ENCODE measurements around the gene CALY. TPM values are rescaled to one million over a fixed set of nuclear protein-coding genes. Genes with fewer than 3 reads are reported as not detected.
"Not testable (repeated sequence)": the region's sequence is repeated elsewhere in the genome, so short reads cannot be mapped to it uniquely, and the experiment has no call there.

CALY gene
- total RNA-seq, 1 donor = 0.73 TPM

DNA sequence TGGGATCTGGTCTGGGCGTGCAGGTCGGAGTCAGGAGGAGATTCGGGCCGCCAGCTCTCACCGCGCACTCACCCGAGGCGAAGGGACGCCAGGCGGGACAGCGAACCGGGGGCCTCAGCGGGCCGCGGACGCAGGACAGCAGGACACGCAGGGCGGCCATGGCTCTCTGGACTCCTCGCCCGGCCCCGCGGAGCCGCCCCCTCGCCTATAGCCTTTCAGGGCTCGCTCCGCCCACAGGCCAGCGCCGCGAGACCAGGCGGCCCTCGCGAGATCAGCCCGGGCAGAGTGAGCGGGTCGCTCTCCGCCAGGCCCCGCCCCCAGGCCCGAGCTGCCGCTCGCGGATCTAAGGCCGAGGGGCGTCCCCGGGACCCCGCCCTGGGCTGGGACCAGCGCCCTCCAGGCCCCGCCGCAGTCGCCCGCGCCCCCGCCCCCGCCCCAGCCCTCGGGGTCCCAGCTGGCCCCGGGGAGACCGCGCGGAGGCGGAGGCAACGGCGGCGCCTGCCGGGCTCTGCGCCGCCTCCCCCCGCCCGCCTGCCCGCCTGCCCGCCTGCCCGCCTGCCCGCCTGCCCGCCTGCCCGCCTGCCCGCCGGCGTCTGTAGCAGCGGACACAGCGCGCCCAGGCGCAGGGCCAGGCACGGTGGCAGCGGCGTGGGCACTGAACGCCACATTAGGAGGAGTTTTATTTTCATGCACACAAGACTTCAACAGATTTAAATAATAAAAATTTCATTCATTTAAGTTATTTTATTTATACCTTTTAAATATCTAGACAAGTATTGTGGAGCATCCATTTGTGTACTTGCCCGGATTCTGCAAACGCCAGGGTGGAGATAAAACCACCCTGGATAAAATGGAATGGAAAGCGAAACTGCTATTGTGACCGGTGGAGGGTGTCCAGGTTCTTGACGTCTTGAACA is 36.7 kb upstream of the CALY start, which contains the start of gene ECHS1:
ECHS1 (minus strand) TSS at position 181 of the 917 bp plus-strand sequence; CDS start at position 160, 21 bp downstream.
- peaks cover 24% of the 10 kb centered on the region for H3K4me1 ChIP-seq (ENCODE audit: insufficient read depth, low read length)
- H3K27me3 ChIP-seq (ENCODE audit: insufficient read depth, low read length) = no peaks in the 10 kb centered on the region
- H3K9me3 ChIP-seq (ENCODE audit: low read depth, low read length) = no peaks in the 10 kb centered on the region
- peak within 1 kb of the TSS; percentile 51 for H3K4me3 ChIP-seq (ENCODE audit: low read length)

DNA sequence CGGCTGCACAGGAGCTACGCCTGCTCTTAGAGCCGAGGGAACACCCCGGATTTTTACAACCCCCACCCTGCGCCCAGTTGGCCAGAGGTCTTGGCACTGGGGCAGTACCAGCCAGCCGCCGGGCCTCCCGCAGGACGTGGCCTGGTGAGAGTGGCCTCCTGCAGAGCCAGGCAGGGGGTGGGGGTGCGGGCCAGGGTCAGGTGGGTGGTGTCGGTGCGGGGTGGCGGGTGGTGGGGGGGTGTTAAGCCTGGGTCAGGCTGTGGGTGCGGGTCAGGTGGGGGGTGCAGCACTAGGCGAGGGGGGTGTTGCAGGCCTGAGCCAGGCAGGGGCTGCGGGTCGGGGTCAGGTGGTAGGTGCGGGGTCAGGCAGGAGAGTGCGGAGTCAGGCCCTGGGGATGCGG is 35.8 kb upstream of the CALY start:
- no peaks in the 10 kb centered on the region for H3K27me3 ChIP-seq (ENCODE audit: insufficient read depth, low read length)
- H3K4me3 ChIP-seq (ENCODE audit: low read length) = no peak overlapping the region
- H3K9me3 ChIP-seq (ENCODE audit: low read depth, low read length) = no peaks in the 10 kb centered on the region
- H3K4me1 ChIP-seq (ENCODE audit: insufficient read depth, low read length) = peaks cover 15% of the 10 kb centered on the region

DNA sequence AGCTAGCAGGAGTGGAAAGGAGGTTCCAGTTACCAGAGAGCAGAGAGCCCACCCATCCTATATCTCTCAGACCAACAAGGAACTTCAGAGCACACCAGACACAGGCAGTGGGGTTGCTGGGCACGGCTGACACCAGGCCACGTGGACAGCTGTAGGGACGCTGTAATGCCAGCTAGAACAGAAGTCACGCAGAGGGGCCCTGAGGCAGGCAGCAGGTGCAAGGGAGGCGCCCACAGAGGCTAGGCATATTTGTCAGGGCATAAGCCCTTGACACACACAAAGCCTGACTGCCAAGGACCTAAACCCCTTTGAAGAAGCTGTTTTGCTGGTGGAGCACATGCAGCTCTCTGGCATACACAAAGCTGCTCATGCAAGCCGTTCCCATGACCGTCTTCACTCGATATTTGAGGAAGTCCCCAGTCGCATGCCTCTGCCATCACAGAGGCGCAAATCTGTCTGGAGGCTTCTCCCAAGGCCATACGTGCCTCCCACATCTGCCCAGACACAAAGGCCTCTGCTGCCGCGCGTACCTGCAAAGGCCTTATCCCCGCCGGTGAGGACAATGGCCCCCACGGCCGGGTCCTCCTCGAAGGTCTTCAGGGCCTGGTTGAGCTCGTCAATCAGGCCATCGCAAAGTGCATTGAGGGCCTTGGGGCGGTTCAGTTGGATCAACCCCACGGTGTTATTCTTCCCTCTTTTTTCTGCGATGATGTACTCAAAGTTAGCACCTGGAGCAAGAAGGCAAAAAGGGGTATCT is 33.5 kb upstream of the CALY start:
- H3K4me1 ChIP-seq (ENCODE audit: insufficient read depth, low read length) = peaks cover 15% of the 10 kb centered on the region
- no peaks in the 10 kb centered on the region for H3K27me3 ChIP-seq (ENCODE audit: insufficient read depth, low read length)
- H3K9me3 ChIP-seq (ENCODE audit: low read depth, low read length) = no peaks in the 10 kb centered on the region
- no peak overlapping the region for H3K4me3 ChIP-seq (ENCODE audit: low read length)

DNA sequence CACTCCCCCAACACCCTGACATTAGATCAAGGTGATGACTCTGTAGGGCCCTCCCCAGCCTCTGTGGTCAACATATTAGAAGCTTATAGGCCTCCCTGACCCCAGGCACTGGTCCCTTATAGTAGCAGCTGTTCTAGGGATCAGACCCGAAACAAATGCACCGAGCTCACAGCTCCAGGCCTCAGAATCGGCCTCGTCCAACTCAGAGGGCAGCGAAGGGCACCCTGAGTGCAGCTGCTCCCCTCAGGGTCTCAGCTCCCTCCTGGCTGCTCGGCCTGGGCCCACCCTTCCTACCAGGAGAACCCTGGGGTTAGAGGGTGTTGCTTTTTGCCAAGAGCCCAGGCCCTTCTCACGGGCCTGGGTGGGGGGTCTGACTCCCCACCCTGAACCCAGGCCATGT is 31.5 kb upstream of the CALY start:
- H3K4me1 ChIP-seq (ENCODE audit: insufficient read depth, low read length) = peaks cover 5% of the 10 kb centered on the region

DNA sequence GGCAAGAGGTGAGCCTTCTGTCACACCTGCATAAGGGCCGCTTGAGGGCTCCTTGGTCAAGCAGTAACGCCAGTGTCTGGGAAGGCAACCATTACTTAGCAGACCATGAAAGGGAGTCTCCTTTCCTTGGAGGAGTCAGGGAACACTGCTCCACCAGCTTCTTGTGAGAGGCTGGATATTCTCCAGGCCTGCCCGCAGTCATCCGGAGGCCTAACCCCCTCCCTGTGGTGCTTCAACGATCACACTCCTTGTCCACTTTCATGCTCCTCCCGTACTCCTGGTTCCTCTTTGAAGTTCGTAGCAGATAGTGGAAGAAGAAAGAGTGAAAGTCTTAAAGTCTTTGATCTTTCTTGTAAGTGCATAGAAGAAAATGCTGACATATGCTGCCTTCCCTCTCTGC is 30.8 kb upstream of the CALY start:
- not testable (repeated sequence) for H3K27me3 ChIP-seq (ENCODE audit: insufficient read depth, low read length); H3K4me1 ChIP-seq (ENCODE audit: insufficient read depth, low read length); H3K4me3 ChIP-seq (ENCODE audit: low read length); H3K9me3 ChIP-seq (ENCODE audit: low read depth, low read length)

More for the DNA sequence above, 31.5 kb upstream of the CALY start:
- Histone ChIP-seq H3K27me3 (ENCODE audit: insufficient read depth, low read length) (no peaks in the 10 kb centered on the region), H3K4me3 (ENCODE audit: low read length) (no peak overlapping the region), H3K9me3 (ENCODE audit: low read depth, low read length) (no peaks in the 10 kb centered on the region)

DNA sequence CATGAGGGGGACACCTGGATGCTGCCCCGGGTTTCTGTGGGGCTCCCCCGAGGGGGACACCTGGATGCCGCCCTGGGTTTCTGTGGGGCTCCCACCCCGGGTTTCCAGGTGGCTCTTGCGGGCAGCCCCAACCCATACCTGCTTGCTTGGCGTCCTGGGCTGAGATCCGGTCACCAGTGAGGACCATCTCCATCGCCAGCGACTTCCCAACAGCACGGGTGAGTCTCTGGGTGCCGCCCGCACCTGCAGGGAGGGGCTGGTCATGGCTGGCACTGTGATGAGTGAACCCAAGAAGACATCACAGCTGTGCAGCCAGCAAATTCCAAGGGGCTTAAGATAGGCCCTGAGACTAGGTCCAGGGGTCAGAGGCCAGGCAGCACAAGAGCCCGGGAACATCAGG is 30.1 kb upstream of the CALY start:
- no peaks in the 10 kb centered on the region for H3K27me3 ChIP-seq (ENCODE audit: insufficient read depth, low read length)
- no peaks in the 10 kb centered on the region for H3K4me1 ChIP-seq (ENCODE audit: insufficient read depth, low read length)
- H3K4me3 ChIP-seq (ENCODE audit: low read length) = no peak overlapping the region
- H3K9me3 ChIP-seq (ENCODE audit: low read depth, low read length) = no peaks in the 10 kb centered on the region

DNA sequence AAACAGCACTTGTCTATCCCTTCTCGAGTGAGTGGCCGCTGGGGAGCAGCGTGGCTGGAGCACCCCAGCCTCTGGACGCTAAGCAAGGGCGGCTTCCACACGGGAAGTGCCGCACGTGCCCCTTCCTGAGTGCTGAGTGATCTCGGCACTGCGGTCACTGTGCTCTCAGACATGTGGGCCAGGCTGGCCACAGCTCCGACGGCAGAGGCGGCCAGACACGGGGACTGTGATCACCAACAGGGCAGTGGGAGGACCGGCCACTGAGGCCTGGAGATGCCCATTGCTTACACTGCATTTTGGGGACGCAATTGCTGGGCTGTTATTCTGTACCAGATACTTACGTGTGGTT is 29.4 kb upstream of the CALY start:
- no peaks in the 10 kb centered on the region for H3K27me3 ChIP-seq (ENCODE audit: insufficient read depth, low read length)
- H3K4me3 ChIP-seq (ENCODE audit: low read length) = no peak overlapping the region
- H3K4me1 ChIP-seq (ENCODE audit: insufficient read depth, low read length) = no peaks in the 10 kb centered on the region
- no peaks in the 10 kb centered on the region for H3K9me3 ChIP-seq (ENCODE audit: low read depth, low read length)

DNA sequence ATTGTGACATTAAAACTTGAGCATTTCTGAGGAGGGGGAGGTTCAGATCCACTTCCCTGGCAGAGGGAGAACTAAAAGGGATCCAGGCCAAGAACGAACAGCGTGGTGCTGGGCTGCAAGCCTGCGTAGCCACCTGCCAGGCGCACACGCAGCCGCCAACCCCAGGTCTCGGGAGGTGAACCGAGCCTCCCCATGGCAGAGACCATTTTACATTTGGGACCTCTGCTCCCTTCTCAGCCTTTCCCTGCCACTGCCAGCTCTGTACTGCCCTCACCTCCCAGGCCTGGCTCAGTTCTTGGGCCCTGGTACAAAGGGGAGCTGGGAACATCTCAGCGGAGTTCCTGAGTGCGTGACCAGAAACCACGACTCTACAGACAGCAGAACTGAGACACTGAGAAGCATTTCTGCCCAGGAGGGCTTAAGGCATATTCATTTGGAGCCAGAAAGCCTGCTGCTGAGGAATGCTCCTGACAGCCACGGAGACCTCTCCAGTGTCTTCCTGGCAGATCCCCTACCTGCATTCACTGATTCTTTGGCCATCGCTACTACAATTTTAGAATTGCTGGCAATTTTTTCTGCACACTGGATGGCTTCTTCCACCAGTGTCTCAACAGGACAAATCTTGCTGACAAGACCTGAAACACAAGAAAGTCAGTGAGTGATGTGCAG is 28.9 kb upstream of the CALY start:
- H3K27me3 ChIP-seq (ENCODE audit: insufficient read depth, low read length) = no peaks in the 10 kb centered on the region
- H3K9me3 ChIP-seq (ENCODE audit: low read depth, low read length) = no peaks in the 10 kb centered on the region
- no peaks in the 10 kb centered on the region for H3K4me1 ChIP-seq (ENCODE audit: insufficient read depth, low read length)
- H3K4me3 ChIP-seq (ENCODE audit: low read length) = no peak overlapping the region

DNA sequence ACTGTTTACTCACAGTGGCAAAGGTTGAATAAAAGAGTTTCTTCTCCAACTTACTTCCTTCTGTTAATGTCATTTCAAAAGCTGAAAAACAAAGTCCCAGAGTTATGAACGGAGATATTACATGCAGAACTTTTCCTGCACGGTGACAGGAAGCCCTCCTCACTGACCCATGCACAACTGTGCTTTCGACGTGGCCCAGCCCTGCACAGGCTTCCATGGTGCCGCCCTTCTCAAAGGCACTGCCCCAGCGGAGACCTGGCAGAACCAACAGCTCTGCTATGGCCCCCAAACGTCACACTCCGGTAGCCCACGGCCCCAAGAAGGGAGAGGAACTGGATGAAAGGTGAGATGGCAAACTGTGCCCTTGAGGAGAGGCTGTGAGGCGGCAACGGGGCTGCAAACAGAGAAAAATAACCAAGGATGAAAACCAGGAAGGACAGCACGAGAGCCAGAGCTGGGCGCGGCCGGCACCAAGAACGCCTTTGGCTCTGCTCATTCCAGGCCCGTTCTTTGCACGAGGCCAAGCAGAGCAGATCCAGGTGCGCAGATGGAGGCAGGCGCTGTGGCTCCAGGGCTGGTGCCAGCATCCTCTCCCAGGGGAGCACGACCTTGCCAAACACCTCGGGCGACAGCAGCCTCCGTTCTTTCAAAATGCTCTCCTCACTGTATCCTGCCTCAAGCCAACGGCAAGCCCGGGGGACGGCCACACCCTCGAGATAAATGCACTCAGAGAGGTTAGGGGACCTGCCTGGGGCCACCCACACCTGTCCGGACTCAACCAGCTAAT is 28.1 kb upstream of the CALY start:
- Histone ChIP-seq H3K9me3 (ENCODE audit: low read depth, low read length) (no peaks in the 10 kb centered on the region), H3K4me3 (ENCODE audit: low read length) (no peak overlapping the region), H3K4me1 (ENCODE audit: insufficient read depth, low read length) (no peaks in the 10 kb centered on the region), H3K27me3 (ENCODE audit: insufficient read depth, low read length) (no peaks in the 10 kb centered on the region)

DNA sequence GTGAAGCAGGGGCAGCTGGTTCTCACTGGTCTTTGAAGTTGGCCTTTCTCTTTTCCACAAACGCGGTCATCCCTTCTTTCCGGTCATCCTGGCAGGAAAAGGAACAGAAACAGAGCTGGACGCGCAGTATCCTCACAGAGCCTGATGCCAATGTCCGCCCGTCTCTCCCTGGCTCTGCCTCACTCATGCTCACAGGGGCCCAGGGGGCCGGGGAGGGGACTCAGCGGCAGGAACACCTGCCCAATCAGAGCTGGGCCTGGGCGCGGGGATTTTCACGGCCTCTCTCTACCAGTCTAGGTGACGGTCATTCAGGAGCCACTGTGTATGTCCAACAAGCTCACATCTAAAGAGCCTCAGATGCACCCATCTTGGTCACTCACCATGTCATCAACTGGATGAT is 26.1 kb upstream of the CALY start:
- no peaks in the 10 kb centered on the region for H3K4me1 ChIP-seq (ENCODE audit: insufficient read depth, low read length)
- H3K27me3 ChIP-seq (ENCODE audit: insufficient read depth, low read length) = no peaks in the 10 kb centered on the region
- H3K4me3 ChIP-seq (ENCODE audit: low read length) = no peak overlapping the region
- no peaks in the 10 kb centered on the region for H3K9me3 ChIP-seq (ENCODE audit: low read depth, low read length)

DNA sequence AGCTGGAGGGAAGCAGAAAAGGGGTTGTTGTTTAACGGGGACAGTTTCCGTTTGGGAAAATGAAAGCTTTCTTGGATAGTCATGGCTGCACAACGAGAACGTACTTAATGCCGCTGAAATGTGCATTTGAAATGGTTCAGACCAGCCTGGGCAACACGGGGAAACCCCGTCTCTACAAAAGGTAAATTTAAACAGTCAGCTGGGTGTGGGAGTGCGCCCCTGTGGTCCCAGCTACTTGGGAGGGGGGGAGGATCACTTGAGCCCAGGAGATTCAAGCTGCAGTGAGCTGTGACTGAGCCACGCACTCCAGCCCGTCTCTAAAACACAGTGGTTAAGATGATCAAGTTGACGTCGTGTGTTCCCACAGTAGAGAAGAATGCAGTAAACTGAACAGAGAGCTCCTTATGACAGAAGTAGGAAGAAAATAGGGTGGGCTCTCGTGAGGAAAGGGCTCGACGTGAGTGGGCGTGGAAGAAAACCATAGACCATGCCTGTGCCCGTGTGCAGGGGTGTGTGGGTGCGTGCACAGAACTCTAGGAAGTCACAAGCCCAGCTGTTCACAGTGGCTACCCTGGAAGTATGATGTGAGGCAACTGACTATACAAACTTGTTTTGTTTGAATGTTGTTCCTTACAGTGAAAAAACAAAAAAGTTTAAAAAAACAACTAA is 25.2 kb upstream of the CALY start:
- no peaks in the 10 kb centered on the region for H3K9me3 ChIP-seq (ENCODE audit: low read depth, low read length)
- no peak overlapping the region for H3K4me3 ChIP-seq (ENCODE audit: low read length)
- no peaks in the 10 kb centered on the region for H3K27me3 ChIP-seq (ENCODE audit: insufficient read depth, low read length)
- H3K4me1 ChIP-seq (ENCODE audit: insufficient read depth, low read length) = peaks cover 5% of the 10 kb centered on the region

DNA sequence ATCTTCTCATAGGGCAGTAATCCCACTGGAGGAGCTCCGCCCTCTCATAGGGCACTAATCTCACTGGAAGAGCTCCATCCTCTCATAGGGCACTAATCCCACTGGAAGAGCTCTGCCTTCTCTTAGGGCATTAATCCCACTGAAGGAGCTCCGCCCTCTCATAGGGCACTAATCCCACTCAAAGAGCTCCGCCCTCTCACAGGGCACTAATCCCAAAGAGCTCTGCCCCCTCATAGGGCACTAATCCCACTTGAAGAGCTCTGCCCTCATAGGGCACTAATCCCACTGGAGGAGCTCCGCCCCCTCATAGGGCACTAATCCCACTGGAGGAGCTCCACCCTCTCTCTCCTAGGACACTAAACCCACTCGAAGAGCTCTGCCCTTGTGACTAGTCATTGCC is 24.5 kb upstream of the CALY start:
- Histone ChIP-seq H3K4me3 (ENCODE audit: low read length) (no peak overlapping the region), H3K4me1 (ENCODE audit: insufficient read depth, low read length) (peaks cover 12% of the 10 kb centered on the region), H3K9me3 (ENCODE audit: low read depth, low read length) (no peaks in the 10 kb centered on the region), H3K27me3 (ENCODE audit: insufficient read depth, low read length) (no peaks in the 10 kb centered on the region)

DNA sequence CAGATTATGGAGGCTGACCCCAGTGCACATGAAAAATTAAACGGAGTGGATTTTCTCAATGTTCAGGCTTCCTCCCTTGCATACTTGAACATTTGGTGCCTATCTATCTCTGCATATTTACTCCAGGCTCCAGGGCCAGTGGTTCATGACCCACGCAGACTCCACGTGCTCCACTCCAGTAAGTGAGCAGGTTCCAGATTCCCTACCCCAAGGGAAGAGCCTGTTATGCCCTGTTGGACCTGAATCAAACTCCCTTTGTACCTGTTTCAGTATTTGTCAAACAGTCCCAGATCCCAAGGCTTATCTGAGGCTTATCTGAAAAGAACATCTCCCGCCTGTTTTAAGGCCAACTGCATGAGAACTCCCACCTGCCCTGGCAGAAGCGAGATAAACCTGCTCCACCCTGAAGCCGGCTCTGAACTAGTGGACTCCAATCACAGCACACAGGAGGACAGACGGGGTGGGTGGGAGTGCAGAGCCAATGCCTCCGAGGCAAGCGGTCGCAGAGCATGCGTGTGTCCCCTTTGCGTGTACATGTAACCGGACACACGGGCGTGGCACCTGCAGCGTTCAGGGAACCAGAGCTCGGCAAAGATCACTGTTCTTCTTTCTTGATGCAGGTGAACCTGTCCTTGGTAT is 23.4 kb upstream of the CALY start:
- no peaks in the 10 kb centered on the region for H3K27me3 ChIP-seq (ENCODE audit: insufficient read depth, low read length)
- H3K4me1 ChIP-seq (ENCODE audit: insufficient read depth, low read length) = peaks cover 13% of the 10 kb centered on the region
- H3K4me3 ChIP-seq (ENCODE audit: low read length) = no peak overlapping the region
- no peaks in the 10 kb centered on the region for H3K9me3 ChIP-seq (ENCODE audit: low read depth, low read length)

DNA sequence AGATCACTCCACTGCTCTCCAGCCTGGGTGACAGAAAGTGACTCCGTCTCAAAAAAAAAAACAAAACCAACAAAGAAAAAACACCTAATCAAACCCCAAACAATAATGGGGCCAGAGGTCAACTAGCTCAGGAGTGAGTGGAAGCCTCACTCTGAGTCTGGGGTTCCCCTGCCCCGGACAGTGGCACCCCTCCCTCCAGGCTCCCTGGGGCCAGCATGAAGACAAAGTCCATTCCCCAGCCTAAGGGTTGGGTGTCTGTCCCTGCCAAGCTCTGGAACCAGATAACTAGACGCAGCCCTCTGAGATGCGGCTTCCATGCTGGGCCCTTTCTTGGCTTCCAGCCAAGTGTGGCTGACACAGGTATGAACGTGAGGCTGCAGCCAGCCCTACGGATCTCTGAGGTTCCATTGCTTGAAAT is 22.9 kb upstream of the CALY start:
- no peaks in the 10 kb centered on the region for H3K27me3 ChIP-seq (ENCODE audit: insufficient read depth, low read length)
- H3K4me3 ChIP-seq (ENCODE audit: low read length) = no peak overlapping the region
- no peaks in the 10 kb centered on the region for H3K9me3 ChIP-seq (ENCODE audit: low read depth, low read length)
- peaks cover 13% of the 10 kb centered on the region for H3K4me1 ChIP-seq (ENCODE audit: insufficient read depth, low read length)
